RWPE2 (cell line): ENCODE data around the gene IAH1.
A peak's percentile ranks its signal among the peaks of the same experiment; 100 is the strongest.

Experiments
- ATAC-seq: fragments of 200-7000 bp; cut with Tn5 transposase; 3 replicates; pipeline ENCODE4 v1.9.1; 2021; ENCODE audit warnings: low read depth
- DNase-seq: peaks from one replicate; pipeline ENCODE4 v3.0.0-alpha.2; 2020; ENCODE audit warnings: low spot score
- H3K27ac ChIP-seq: fragments of 450-650 bp; 2 replicates; pipeline ENCODE4 v1.5.1; 2017; ENCODE audit warnings: mild to moderate bottlenecking; ENCODE audit not compliant: poor library complexity, severe bottlenecking
- H3K27me3 ChIP-seq: fragments of 250-450 bp; sonication (Bioruptor Pico); 2 replicates; pipeline ENCODE4 v1.5.1; 2021; ENCODE audit warnings: mild to moderate bottlenecking, moderate library complexity; ENCODE audit not compliant: insufficient read depth, poor library complexity, severe bottlenecking
- H3K36me3 ChIP-seq: fragments of 250-450 bp; sonication (Bioruptor Pico); 2 replicates; pipeline ENCODE4 v1.5.1; 2020; ENCODE audit warnings: low read depth, mild to moderate bottlenecking, moderate library complexity
- H3K4me1 ChIP-seq: fragments of 250-450 bp; sonication (Bioruptor Pico); 2 replicates; pipeline ENCODE4 v1.5.1; 2021; ENCODE audit warnings: mild to moderate bottlenecking, moderate library complexity; ENCODE audit not compliant: insufficient read depth, poor library complexity, severe bottlenecking
- H3K4me3 ChIP-seq: fragments of 250-450 bp; sonication (Bioruptor Pico); 2 replicates; pipeline ENCODE4 v1.5.1; 2021; ENCODE audit warnings: mild to moderate bottlenecking, moderate library complexity; ENCODE audit not compliant: severe bottlenecking
- H3K9me3 ChIP-seq: fragments of 250-450 bp; sonication (Bioruptor Pico); 2 replicates; pipeline ENCODE4 v1.5.1; 2021; ENCODE audit warnings: mild to moderate bottlenecking, moderate library complexity; ENCODE audit not compliant: severe bottlenecking
- CTCF ChIP-seq: fragments of 450-650 bp; IDR thresholded peaks from one replicate; pipeline ENCODE4 v1.5.1; 2017; ENCODE audit warnings: mild to moderate bottlenecking, moderate library complexity; ENCODE audit not compliant: poor library complexity, severe bottlenecking

Gene IAH1

GRCh38 chr2:9439536-9439935 is 34.8 kb upstream of the IAH1 start:
- peaks cover 77% of the 10 kb centered on the region for H3K36me3 ChIP-seq

GRCh38 chr2:9440058-9440727 is 34.2 kb upstream of the IAH1 start:
- Histone ChIP-seq H3K4me3 (no peak overlapping the region), H3K27ac (no peak overlapping the region), H3K9me3 (peaks cover 2% of the 10 kb centered on the region), H3K27me3 (no peaks in the 10 kb centered on the region), H3K36me3 (peaks cover 80% of the 10 kb centered on the region), H3K4me1 (no peaks in the 10 kb centered on the region)
- TF ChIP-seq CTCF, result no peak
- DNase-seq, result no peak
- peak; percentile 23; the same call in 1 of the 3 replicates for ATAC-seq

More at GRCh38 chr2:9439536-9439935, 34.8 kb upstream of the IAH1 start:
- no peaks in the 10 kb centered on the region for H3K27me3 ChIP-seq
- H3K9me3 ChIP-seq, result peaks cover 2% of the 10 kb centered on the region
- ATAC-seq (no peak), DNase-seq (no peak)
- no peaks in the 10 kb centered on the region for H3K4me1 ChIP-seq
- no peak for TF ChIP-seq CTCF
- no peak overlapping the region for H3K27ac ChIP-seq
- no peak overlapping the region for H3K4me3 ChIP-seq

- no peak overlapping the region for H3K4me3 ChIP-seq
- no peak for DNase-seq
- no peaks in the 10 kb centered on the region for H3K4me1 ChIP-seq
- TF ChIP-seq CTCF, result no peak
- peaks cover 85% of the 10 kb centered on the region for H3K36me3 ChIP-seq
- H3K27me3 ChIP-seq, result no peaks in the 10 kb centered on the region
- no peak for ATAC-seq
- H3K27ac ChIP-seq, result no peak overlapping the region
- peaks cover 2% of the 10 kb centered on the region for H3K9me3 ChIP-seq
These were observed 32.8 kb upstream of the IAH1 start for GRCh38 chr2:9441556-9441955.

GRCh38 chr2:9443526-9443925 is 30.8 kb upstream of the IAH1 start:
- TF ChIP-seq CTCF, result no peak
- Histone ChIP-seq H3K9me3 (no peaks in the 10 kb centered on the region), H3K27ac (no peak overlapping the region), H3K36me3 (peaks cover 80% of the 10 kb centered on the region), H3K27me3 (no peaks in the 10 kb centered on the region), H3K4me1 (no peaks in the 10 kb centered on the region), H3K4me3 (no peak overlapping the region)
- ATAC-seq (no peak), DNase-seq (no peak)

- H3K36me3 ChIP-seq, result peaks cover 80% of the 10 kb centered on the region
- ATAC-seq (no peak), DNase-seq (no peak)
- TF ChIP-seq CTCF, result no peak
- H3K27ac ChIP-seq, result no peak overlapping the region
- no peak overlapping the region for H3K4me3 ChIP-seq
- no peaks in the 10 kb centered on the region for H3K27me3 ChIP-seq
- H3K4me1 ChIP-seq, result no peaks in the 10 kb centered on the region
- H3K9me3 ChIP-seq, result no peaks in the 10 kb centered on the region
These were observed 29.3 kb upstream of the IAH1 start for GRCh38 chr2:9445089-9445488.
